ENCODE data around the gene BEND3. TPM values are rescaled to one million over a fixed set of nuclear protein-coding genes. Genes with fewer than 3 reads are reported as not detected.
"Not testable (repeated sequence)": the region's sequence is repeated elsewhere in the genome, so short reads cannot be mapped to it uniquely, and the experiment has no call there.

BEND3 gene
- total RNA-seq, 1 donor from 2014 or later, result 1.2 TPM

GRCh38 chr6:107122748-107123147 lies 7.4 kb upstream of the BEND3 start:
- DNase-seq, result no peak
- intact Hi-C loops (cut with micrococcal nuclease), result no loop called here
- no peak for ATAC-seq

GRCh38 chr6:107121964-107122495 lies 6.7 kb upstream of the BEND3 start:
- intact Hi-C loops (cut with micrococcal nuclease), result no loop called here
- DNase-seq (no peak), ATAC-seq (no peak)

GRCh38 chr6:107121266-107121665 lies 6.0 kb upstream of the BEND3 start:
- DNase-seq (no peak), ATAC-seq (no peak)
- intact Hi-C loops (cut with micrococcal nuclease), result no loop called here

- ATAC-seq (no peak), DNase-seq (no peak)
- intact Hi-C loops (cut with micrococcal nuclease), result no loop called here
Measured at GRCh38 chr6:107120404-107120803, 5.1 kb upstream of the BEND3 start.

DNA sequence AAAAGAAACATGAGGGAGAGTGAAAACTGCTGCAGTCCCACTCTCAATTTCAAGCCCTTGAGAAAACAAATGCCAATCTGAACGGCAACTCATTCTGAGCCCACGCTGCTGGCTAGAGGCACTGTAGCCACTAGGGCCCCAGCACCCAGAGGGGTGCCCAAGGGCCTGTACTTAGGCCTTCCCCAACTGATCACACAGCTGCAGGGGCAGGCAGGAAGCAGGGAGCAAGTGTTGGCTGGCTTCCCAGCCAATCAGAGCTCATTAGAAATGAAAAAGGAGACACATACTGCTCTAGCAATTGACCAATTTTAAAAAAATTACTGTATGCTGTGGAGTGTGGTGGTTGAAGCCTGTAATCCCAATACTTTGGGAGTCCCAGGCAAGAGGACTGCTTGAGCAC lies 3.7 kb upstream of the BEND3 start:
- no peak for ATAC-seq
- no peak for DNase-seq
- intact Hi-C loops (cut with micrococcal nuclease), result no loop called here

GRCh38 chr6:107118540-107118939 lies 3.2 kb upstream of the BEND3 start:
- DNase-seq; ATAC-seq; intact Hi-C loops (cut with micrococcal nuclease): not testable (repeated sequence)

GRCh38 chr6:107116931-107117330 lies 1.6 kb upstream of the BEND3 start:
- ATAC-seq, result no peak
- intact Hi-C loops (cut with micrococcal nuclease), result no loop called here
- DNase-seq, result no peak

DNA sequence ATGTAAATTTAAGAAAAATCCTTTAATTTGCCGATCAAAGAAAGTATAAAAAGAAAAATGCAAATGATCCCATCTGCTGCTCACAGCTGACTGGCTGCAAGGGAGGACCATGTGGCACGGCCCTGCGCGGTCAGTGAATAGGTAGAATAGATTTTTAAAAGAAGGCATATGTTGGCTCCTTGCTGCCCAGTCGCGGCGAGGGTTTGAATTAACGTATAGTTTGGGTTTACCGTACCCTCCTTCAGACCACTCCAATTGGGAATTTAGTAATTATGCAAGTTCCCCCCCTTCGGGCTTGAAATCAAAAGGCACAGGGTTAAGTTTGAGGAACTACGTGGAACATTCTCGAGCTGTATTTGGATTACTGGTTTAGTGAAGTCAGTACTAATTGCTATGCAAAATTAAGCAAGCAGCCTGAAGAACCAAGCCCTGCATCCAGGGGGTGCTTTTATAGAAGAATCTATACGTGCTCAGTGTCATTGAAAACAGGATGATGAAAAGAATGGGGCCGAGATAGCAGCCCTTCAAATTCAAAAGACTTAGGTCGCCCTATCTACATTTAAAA lies 1.1 kb upstream of the BEND3 start:
- DNase-seq (peak; percentile 40), ATAC-seq (peak; percentile 30)
- intact Hi-C loops (cut with micrococcal nuclease), result no loop called here

- intact Hi-C loops (cut with micrococcal nuclease), result no loop called here
- ATAC-seq, result peak; percentile 34
Measured at GRCh38 chr6:107115695-107116327, 496 bp upstream of the BEND3 start.

GRCh38 chr6:107114213-107114925 lies 946 bp downstream of the BEND3 start:
- DNase-seq (peak; percentile 95), ATAC-seq (peak; percentile 96)
- intact Hi-C loops (cut with micrococcal nuclease), result no loop called here

More at GRCh38 chr6:107115695-107116327, 496 bp upstream of the BEND3 start:
- DNase-seq, result peak; percentile 44

GRCh38 chr6:107110200-107110599 lies 5.1 kb downstream of the BEND3 start:
- intact Hi-C loops (cut with micrococcal nuclease), result no loop called here
- DNase-seq (no peak), ATAC-seq (no peak)

- ATAC-seq (no peak), DNase-seq (no peak)
- intact Hi-C loops (cut with micrococcal nuclease), result no loop called here
Measured at GRCh38 chr6:107108201-107108890, 7.0 kb downstream of the BEND3 start.

DNA sequence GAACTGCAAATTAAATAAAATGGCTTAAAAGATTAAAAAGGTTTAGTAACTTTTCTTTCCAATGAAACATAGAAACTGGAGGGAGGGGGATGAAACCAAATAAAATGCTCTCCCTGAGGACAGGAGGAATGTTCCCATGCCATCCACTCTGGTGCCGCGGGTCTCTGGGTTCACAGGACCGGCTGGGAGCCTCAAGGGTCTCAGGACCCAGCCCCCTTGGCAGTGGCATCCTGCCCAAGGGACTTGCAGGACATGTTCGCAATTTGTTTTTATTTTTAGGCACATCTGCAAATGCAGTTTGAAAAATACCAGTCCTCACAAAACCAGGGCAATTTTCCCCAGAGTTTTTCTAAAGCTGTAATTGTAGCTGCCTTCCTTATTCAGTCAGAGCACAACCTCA lies 7.5 kb downstream of the BEND3 start:
- DNase-seq, result no peak
- ATAC-seq, result no peak
- intact Hi-C loops (cut with micrococcal nuclease), result no loop called here

GRCh38 chr6:107106165-107106564 lies 9.2 kb downstream of the BEND3 start:
- no peak for DNase-seq
- no peak for ATAC-seq
- intact Hi-C loops (cut with micrococcal nuclease), result no loop called here

- no peak for DNase-seq
- no peak for ATAC-seq
- intact Hi-C loops (cut with micrococcal nuclease), result no loop called here
Measured at GRCh38 chr6:107105511-107106116, 9.7 kb downstream of the BEND3 start.

DNA sequence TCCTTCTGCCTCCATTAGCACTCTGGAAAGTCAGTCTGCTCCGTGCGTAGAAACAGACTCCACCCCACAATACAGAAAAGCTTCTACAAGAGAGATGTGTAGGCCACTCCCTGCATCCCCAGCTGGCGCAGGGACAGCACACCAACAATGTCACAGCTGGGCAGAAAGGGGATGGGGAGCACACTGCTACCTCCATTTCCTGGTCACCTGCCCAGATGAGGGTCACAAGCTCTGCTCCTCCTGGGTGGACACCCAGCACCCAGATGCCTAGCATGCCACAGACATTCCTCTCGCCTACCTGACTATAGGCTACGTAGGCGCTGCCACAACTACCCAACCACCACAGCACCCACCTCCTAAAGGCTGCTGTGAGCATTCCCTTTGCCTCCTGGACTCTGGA lies 12.2 kb downstream of the BEND3 start:
- intact Hi-C loops (cut with micrococcal nuclease), result no loop called here
- ATAC-seq, result no peak
- DNase-seq, result no peak

DNA sequence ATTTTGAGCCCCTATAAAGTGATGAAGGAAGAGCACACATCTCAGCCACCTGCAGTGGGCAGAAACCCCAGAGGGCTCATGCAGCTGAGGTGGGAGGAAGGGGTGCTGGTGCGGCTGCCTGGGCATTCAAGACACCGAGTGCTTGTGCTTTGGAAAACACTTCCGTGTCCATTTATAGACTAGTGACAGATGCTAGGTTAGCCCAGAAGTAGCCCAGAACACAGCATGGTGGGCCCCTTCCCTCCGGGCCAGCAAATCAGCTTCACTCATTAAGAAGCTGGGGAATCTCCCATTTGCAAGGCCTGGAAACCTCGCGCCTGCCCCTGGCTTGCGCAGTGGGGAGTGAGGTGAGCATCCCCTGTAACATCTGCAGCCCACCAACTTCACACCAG lies 12.9 kb downstream of the BEND3 start:
- ATAC-seq (no peak), DNase-seq (no peak)
- intact Hi-C loops (cut with micrococcal nuclease), result no loop called here

DNA sequence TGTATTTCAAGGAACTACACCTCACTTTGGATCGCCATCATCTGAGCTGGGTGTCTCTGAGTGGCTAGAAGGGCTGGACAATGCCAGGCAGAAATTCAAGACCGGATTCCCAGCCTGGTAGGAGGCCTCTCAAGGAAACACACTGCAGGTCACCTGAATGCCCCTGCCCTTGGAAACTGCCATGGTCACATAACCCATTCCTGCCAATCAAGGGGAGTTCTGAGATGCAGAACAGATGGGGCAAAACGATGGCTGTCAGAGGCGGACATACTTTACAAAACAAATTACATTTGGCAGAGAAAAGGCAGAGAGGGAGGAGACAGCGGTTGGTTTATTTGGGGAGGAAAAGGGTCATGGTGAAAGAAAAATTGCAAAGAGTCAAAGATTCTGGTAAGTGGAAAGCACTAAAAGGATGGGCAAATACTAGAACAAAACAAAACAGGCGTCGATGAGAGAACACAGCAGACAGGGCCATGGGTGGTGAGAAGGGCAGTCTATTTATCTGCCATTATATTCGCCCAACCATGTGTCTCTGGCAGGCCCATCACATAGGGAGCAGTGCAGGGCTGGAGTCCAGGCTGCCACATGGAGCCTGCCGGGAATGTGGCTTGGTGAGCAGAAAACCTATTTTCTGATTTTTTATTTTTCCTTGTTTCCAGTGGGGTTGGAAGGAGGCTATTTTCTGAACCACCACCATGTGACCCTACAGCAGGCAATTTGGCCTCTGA lies 13.5 kb downstream of the BEND3 start:
- intact Hi-C loops (cut with micrococcal nuclease), result no loop called here
- no peak for DNase-seq
- ATAC-seq, result peak; percentile 47

DNA sequence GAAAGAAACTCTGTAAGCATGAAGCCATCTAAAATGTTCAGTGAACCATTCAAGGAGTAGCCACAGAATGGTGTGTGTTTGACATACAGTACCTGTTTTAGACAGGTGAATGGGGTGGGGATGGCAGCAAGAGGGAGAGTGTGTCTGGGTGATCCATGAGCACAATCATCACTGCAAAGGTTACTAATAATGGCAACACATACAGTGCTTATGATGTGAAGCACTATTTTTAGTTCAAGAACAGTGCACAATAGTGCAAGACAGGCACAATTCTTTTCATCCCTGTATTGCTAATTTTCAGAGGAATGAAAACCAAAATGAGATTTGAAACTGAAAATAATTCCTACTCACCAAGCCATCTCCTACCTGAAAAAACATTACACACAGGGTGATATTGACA lies 14.1 kb downstream of the BEND3 start:
- intact Hi-C loops (cut with micrococcal nuclease), result no loop called here
- peak; percentile 91 for ATAC-seq

More for the DNA sequence above, 14.1 kb downstream of the BEND3 start:
- DNase-seq, result no peak
